BLaER1 (cell line): ENCODE measurements around the gene ECE1.

Experiments used
- H3K27ac ChIP-seq: shearing (Covaris generic); formaldehyde crosslinking; 2 replicates; pipeline ENCODE4 v1.8.1; 2022
- H3K27me3 ChIP-seq: shearing (Covaris generic); formaldehyde crosslinking; 2 replicates; pipeline ENCODE4 v1.8.1; 2022
- H3K36me3 ChIP-seq: shearing (Covaris generic); formaldehyde crosslinking; 2 replicates; pipeline ENCODE4 v1.8.1; 2022
- H3K4me1 ChIP-seq: shearing (Covaris generic); formaldehyde crosslinking; 2 replicates; pipeline ENCODE4 v1.8.1; 2022
- H3K4me2 ChIP-seq: shearing (Covaris generic); formaldehyde crosslinking; 2 replicates; pipeline ENCODE4 v1.8.1; 2022
- H3K4me3 ChIP-seq: shearing (Covaris generic); formaldehyde crosslinking; 2 replicates; pipeline ENCODE4 v1.8.1; 2022
- H3K9ac ChIP-seq: shearing (Covaris generic); formaldehyde crosslinking; 2 replicates; pipeline ENCODE4 v1.8.1; 2022
- H3K9me3 ChIP-seq: shearing (Covaris generic); formaldehyde crosslinking; 2 replicates; pipeline ENCODE4 v1.8.1; 2022
- H4K20me1 ChIP-seq: shearing (Covaris generic); formaldehyde crosslinking; 2 replicates; pipeline ENCODE4 v1.8.1; 2022
- Cebpa-rat ChIP-seq: shearing (Covaris generic); IDR thresholded peaks from 2 replicates; pipeline ENCODE4 v1.8.1; 2022

ECE1 gene

DNA sequence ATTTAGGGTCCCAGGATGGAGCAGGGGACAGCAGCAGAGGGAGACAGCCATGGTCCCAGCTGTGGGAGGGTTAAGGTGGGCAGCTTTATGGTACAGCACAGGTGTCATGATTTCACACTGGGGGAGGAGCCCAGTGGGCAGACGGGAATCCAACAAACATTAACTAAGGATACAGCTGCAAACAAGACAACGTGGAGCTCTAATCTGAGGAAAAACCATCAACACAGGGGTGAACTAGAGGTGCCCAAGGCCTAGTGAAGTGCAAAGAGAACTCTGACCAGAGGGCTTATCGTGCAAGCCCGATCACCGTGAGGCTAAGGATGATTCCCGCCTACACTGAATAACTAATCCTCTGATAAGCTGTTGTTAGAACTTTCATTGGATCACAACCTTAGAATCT, 18.7 kb downstream of the ECE1 start:
- Histone ChIP-seq H3K4me3 (no peak overlapping the region), H3K4me1 (no peaks in the 10 kb centered on the region), H3K27me3 (no peaks in the 10 kb centered on the region), H3K9me3 (peaks cover 10% of the 10 kb centered on the region; the same call in 1 of the 2 replicates), H3K27ac (no peak overlapping the region), H3K36me3 (peaks cover 20% of the 10 kb centered on the region; the same call in 1 of the 2 replicates), H3K9ac (no peak overlapping the region), H3K4me2 (no peak overlapping the region), H4K20me1 (no peaks in the 10 kb centered on the region)
- no peak for TF ChIP-seq Cebpa-rat

DNA sequence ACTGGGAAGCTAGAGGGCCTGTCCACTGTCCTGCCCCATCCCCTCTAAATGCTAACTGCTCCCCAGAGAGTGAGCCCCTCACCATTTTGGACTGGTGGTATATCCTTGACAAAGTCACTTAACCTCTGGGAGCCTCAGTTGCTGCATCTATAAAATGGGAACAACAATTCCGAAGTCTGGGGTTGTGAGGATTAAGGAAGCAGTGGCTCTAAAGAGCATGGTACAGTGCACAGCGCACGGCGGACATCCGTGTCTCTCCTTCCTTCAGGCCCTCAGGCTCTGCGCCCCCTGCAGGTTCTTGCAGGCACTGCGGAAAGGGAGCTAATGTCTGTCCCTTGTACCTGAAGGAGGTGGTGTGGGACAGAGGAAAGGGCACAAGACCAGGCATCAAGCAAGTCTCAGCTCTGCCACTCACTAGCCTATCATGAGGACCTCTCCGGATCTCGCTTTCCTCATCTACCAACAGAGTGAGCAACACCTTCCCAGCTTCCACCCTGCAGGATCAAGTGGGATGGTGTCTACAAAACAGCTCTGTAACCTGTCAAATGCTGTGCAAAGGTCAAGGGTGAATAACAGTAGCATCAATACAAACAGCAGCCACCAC, 20.1 kb downstream of the ECE1 start:
- TF ChIP-seq Cebpa-rat = no peak
- Histone ChIP-seq H3K4me3 (no peak overlapping the region), H3K36me3 (peaks cover 20% of the 10 kb centered on the region; the same call in 1 of the 2 replicates), H4K20me1 (no peaks in the 10 kb centered on the region), H3K27me3 (no peaks in the 10 kb centered on the region), H3K9ac (no peak overlapping the region), H3K9me3 (peaks cover 10% of the 10 kb centered on the region; the same call in 1 of the 2 replicates), H3K4me1 (no peaks in the 10 kb centered on the region), H3K4me2 (no peak overlapping the region), H3K27ac (no peak overlapping the region)

DNA sequence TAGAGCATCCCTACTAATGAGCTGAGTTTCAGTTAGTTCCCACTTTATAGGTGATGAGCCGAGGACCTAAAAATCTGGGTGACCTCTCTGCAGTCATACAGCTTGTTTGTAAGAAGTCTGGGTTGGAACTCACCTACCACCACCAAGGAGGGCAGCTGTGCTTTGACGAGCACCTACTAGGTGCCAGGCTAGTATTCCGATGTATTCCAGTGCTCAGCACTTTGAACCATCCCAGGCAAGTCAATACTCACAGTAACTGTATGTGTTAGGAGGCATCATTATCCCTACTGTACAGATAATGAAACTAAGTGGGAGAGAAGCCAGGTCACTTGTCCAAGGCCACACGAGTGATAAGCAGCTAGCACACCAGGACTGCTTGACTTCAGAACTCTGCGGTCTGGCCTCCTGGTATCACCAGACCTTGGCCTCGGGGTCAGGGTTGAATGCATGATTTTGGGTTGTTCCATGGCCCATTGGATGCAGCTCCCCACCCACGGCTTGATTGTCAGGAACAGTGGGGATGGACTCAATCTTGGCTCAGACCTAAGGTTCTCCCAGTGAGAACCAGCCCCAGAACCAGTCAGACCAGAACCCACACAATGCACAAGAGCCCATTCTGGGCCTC, 20.7 kb downstream of the ECE1 start:
- Histone ChIP-seq H3K4me1 (no peaks in the 10 kb centered on the region), H3K4me2 (no peak overlapping the region), H4K20me1 (no peaks in the 10 kb centered on the region), H3K9me3 (peaks cover 10% of the 10 kb centered on the region; the same call in 1 of the 2 replicates), H3K27ac (no peak overlapping the region), H3K4me3 (no peak overlapping the region), H3K27me3 (no peaks in the 10 kb centered on the region), H3K36me3 (peaks cover 20% of the 10 kb centered on the region; the same call in 1 of the 2 replicates), H3K9ac (no peak overlapping the region)
- TF ChIP-seq Cebpa-rat = no peak

DNA sequence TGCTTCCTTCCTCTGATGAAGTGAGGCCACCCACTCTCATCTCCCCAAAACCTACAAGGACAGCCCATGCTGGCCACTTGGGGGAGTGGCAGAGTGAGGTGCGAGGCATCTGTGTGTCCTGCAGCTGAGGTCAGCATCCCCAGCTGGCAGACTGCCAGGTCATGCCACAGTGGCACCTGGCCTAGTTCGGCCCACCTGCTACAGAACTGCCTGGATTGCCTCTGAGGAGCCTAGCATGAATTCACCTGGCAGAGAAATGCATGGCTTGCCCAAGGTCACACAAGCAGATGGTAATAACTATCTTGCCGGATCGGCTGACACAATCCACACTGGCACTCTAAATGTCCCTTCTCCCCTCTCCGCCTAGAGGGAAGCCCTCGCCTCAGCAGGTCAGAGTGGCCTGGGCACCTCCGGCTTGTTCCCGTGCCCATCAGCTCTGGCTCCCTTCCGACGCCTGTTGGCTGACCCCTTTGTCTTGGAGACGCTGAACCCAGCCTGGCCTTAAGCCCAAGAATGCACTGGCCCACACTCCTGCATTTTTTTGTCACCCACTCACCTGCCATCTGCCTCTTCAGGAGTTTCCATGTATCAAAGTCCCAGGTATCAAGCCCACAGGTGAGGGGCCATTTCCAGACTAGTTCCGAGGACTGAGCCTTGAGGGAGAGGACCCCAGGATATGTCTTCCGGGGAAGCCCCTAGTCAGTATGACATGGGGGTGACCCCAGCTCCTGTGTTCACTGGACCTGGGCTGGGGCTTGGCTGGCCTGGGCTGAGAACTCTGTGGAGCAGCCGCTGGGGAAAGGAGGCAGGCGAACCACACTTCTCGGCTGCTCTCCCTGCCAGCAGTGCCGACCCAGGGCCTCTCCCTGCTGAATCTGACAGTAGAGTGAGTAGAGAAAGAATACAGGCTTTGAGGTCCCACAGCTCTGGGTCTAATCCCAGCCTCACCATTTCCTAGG, 21.7 kb downstream of the ECE1 start:
- Histone ChIP-seq H3K4me3 (no peak overlapping the region), H3K4me2 (no peak overlapping the region), H3K9ac (no peak overlapping the region), H3K27ac (no peak overlapping the region), H3K9me3 (peaks cover 10% of the 10 kb centered on the region; the same call in 1 of the 2 replicates), H3K36me3 (peaks cover 20% of the 10 kb centered on the region; the same call in 1 of the 2 replicates), H4K20me1 (no peaks in the 10 kb centered on the region), H3K4me1 (peaks cover 7% of the 10 kb centered on the region; the same call in 1 of the 2 replicates), H3K27me3 (no peaks in the 10 kb centered on the region)
- no peak for TF ChIP-seq Cebpa-rat

DNA sequence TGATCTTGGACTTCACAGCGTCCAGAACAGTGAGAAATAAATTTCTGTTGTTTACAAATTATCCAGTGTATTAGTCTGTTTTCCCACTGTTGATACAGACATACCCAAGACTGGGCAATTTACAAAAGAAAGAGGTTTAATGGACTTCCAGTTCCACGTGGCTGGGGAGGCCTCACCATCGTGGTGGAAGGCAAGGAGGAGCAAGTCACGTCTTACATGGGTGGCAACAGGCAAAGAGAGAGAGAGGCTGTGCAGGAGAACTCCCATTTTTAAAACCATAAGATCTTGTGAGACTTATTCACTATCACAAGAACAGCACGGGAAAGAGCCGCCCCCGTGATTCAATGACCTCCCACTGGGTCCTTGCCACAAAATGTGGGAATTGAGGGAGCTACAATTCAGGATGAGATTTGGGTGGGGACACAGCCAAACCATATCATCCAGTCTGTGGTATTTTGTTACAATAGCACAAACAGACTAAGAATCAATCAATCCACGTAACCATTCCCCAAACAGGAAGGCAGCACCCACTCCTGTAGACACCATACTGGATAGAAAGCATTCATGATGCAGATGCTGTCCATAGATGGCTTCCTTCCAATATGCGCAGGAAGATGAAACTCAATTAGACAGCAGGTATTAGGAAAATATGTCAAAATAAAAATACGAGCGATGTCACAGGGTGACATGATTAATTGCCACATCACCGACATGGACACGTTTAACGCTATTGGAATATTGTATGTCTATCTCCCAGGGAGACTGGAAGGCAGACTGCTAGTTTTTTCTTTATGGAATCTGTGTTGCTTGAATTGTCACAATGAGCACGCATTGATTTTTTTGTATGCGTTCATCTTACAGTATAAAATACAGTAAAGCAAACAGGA, 22.8 kb downstream of the ECE1 start:
- H3K36me3 ChIP-seq = peaks cover 20% of the 10 kb centered on the region; the same call in 1 of the 2 replicates
- peaks cover 19% of the 10 kb centered on the region for H3K4me1 ChIP-seq
- H3K4me3 ChIP-seq = no peak overlapping the region
- no peak for TF ChIP-seq Cebpa-rat
- no peaks in the 10 kb centered on the region for H4K20me1 ChIP-seq
- peaks cover 10% of the 10 kb centered on the region; the same call in 1 of the 2 replicates for H3K9me3 ChIP-seq
- no peak overlapping the region for H3K27ac ChIP-seq
- H3K9ac ChIP-seq = no peak overlapping the region
- no peaks in the 10 kb centered on the region for H3K27me3 ChIP-seq
- H3K4me2 ChIP-seq = no peak overlapping the region

DNA sequence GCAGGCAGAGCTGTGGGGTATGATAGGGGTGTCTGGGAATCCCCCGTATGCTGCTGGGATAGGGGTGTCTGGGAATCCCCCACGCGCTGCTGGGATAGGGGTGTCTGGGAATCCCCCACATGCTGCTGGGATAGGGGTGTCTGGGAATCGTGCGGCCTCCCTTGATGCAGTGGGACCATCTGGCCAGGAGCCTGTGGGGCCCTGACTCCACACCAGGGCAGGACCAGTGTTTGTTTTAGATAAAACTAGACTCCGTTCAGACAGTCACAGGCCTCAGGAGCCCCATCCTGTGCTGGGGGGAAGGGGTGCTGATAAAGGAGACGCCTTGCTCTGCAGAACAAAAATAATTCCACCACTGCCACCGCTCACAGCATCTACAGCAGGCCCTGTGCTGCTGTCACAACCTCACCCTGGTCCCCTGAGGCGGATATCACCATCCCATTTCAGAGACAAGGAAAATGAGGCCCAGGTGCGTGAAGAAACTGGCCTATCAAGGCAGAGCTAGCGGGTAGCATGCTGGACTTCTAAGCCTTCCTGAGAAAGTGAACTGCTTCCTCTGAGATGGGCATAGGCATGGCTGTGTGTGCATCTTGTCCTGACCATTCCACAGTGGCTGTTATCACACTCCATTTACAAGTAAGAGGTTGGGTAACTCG, 24.0 kb downstream of the ECE1 start:
- H3K4me1 ChIP-seq = peaks cover 31% of the 10 kb centered on the region
- no peak overlapping the region for H3K9ac ChIP-seq
- H3K4me3 ChIP-seq = no peak overlapping the region
- H3K36me3 ChIP-seq = peaks cover 20% of the 10 kb centered on the region; the same call in 1 of the 2 replicates
- H3K9me3 ChIP-seq = peaks cover 10% of the 10 kb centered on the region; the same call in 1 of the 2 replicates
- no peaks in the 10 kb centered on the region for H3K27me3 ChIP-seq
- TF ChIP-seq Cebpa-rat = no peak
- H3K27ac ChIP-seq = no peak overlapping the region
- H4K20me1 ChIP-seq = no peaks in the 10 kb centered on the region
- H3K4me2 ChIP-seq = no peak overlapping the region

DNA sequence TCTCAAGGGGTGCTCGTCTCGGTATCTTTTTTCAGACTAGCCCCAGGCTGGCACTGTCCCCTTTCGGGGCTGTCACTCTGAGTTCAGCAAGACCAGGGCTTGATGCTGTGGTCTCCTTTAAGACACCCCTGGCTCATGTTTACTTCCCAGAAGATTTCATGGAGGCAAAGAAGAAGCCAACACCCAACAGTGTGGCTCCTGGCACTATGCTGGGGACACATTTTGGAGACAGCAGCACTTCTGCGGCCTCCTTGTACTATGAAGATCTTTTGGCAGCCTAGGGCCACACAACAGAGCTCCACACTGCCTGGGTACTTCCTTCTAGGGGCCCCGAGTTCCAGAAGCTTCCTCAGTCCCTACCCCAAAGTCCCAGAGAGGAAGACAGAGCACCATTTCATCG, 24.6 kb downstream of the ECE1 start:
- Histone ChIP-seq H3K4me1 (peaks cover 36% of the 10 kb centered on the region), H3K4me2 (no peak overlapping the region), H3K4me3 (no peak overlapping the region), H3K9ac (no peak overlapping the region), H3K27ac (no peak overlapping the region), H4K20me1 (no peaks in the 10 kb centered on the region), H3K9me3 (peaks cover 10% of the 10 kb centered on the region; the same call in 1 of the 2 replicates), H3K36me3 (peaks cover 20% of the 10 kb centered on the region; the same call in 1 of the 2 replicates), H3K27me3 (no peaks in the 10 kb centered on the region)
- TF ChIP-seq Cebpa-rat = no peak

DNA sequence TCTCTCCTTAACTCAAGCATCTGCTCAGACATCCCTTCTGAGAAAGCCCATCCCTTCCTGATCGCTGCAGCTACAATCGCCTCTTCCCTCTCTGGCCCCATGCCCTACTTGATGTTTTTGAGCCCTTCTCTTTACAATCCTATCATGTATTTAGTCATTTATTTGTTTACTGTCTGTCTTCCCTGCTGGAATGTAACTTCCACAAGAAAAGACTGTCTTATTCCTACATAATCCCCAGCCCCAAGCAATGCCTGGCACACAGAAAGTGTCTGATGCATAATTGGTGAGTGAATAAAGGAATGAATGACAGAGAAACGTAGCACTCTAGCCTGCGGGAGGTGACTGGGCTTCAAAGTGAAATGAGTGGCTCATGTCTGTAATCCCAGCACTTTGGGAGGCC, 25.4 kb downstream of the ECE1 start:
- TF ChIP-seq Cebpa-rat = no peak
- Histone ChIP-seq H3K4me2 (no peak overlapping the region), H3K27me3 (no peaks in the 10 kb centered on the region), H3K4me1 (peaks cover 36% of the 10 kb centered on the region), H3K9me3 (peaks cover 10% of the 10 kb centered on the region; the same call in 1 of the 2 replicates), H3K36me3 (peaks cover 20% of the 10 kb centered on the region; the same call in 1 of the 2 replicates), H3K9ac (no peak overlapping the region), H3K27ac (no peak overlapping the region), H3K4me3 (no peak overlapping the region), H4K20me1 (no peaks in the 10 kb centered on the region)
